Peyer's patch (tissue), 4 donors: ENCODE data around the gene MMP24OS. TPM values are rescaled to one million over a fixed set of nuclear protein-coding genes. Genes with fewer than 3 reads are reported as not detected.
"Not testable (repeated sequence)": the region's sequence is repeated elsewhere in the genome, so short reads cannot be mapped to it uniquely, and the experiment has no call there.

Experiments
- DNase-seq, 3 donors: peaks; one replicate each; pipeline ENCODE4 v3.0.0-alpha.2; 2017 to 2019
- H3K27ac ChIP-seq, 4 donors: fragments of 200-600 bp; sonication (generic); one replicate each; pipeline ENCODE4 v1.5.1; 2016 to 2019
- H3K27me3 ChIP-seq, 2 donors: fragments of 200-600 bp; sonication (generic); one replicate each; pipeline ENCODE4 v1.5.1; 2019
- H3K36me3 ChIP-seq, 3 donors: fragments of 200-600 bp; sonication (generic); one replicate each; pipeline ENCODE4 v1.5.1; 2016 to 2019
- H3K4me1 ChIP-seq, 4 donors: fragments of 200-600 bp; sonication (generic); one replicate each; pipeline ENCODE4 v1.5.1; 2016 to 2019
- H3K4me3 ChIP-seq, 4 donors: fragments of 200-600 bp; sonication (generic); 1 replicate in 3 of 4; 2 replicates in 1 of 4; pipeline ENCODE4 v1.5.1; 2016 to 2019; ENCODE audit warnings: mild to moderate bottlenecking in 1 of 4
- H3K9me3 ChIP-seq, 4 donors: fragments of 200-600 bp; sonication (generic); one replicate each; pipeline ENCODE4 v1.5.1; 2016 to 2019; ENCODE audit warnings: mild to moderate bottlenecking in 1 of 4
- CTCF ChIP-seq, 6 experiments: fragments of 450-650 bp in 4 of 6; fragments of 200-600 bp in 2 of 6; sonication (generic) in 1 of 6; IDR thresholded peaks; one replicate each; pipeline ENCODE4 v1.5.1; 2017 to 2019; ENCODE audit warnings: antibody characterized with exemption in 6 of 6, mild to moderate bottlenecking in 3 of 6, moderate library complexity in 1 of 6
- POLR2A ChIP-seq, 2 donors: fragments of 450-650 bp; IDR thresholded peaks; one replicate each; pipeline ENCODE4 v1.5.1; 2017; ENCODE audit warnings: antibody characterized with exemption in 2 of 2, mild to moderate bottlenecking in 2 of 2, moderate library complexity in 2 of 2
- total RNA-seq, 4 donors: library from RNA; depleted of rRNA; stranded (reverse); fragments of >200 nt; gene quantifications; one replicate each; pipeline ENCODE4 v1.1.0, GENCODE V29; 2016

MMP24OS gene
- total RNA-seq, 4 donors from 2014 or later = 23.1 to 86.1 (median 58.6) TPM

DNA sequence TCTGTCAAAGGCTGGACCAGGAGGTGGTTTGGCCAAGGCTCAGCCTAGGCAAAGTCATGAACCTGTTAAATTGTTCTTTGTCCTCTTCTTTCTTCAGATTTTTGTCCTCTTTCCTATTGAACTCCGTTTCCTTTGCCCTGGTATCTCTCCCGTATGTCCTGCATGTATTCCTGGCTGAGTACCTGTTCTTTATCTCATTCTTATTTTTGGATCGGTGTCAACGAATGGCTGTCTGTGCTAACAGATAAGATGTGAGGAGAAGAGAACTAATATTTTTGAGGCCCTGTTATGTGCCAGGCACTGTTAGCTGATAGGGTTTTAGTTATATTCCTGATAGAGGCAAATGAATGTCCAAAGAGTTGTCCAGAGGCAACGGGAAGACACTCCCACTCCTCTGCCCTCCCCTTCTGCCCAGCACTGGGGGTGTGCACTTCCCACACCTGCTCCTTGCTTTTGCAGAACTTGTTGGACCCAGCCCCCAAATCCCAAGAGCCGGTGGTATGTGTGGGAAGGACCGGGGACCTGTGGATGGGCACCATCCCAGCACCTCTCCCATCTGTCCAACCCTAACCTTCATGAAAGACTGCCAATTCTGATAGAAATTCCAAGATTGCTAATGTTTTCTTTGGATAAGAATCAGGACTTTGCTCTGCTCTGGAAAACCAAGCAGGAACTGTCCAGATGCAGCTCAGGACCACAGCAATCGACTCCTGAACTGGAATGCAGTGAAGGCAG, 20.6 kb downstream of the MMP24OS start:
- Histone ChIP-seq H3K4me1 (peaks cover 0 to 2% (median 0%) of the 10 kb centered on the region in 4 donors), H3K36me3 (peaks cover 0 to 4% (median 0%) of the 10 kb centered on the region in 3 donors), H3K27me3 (no peaks in the 10 kb centered on the region), H3K4me3 (no peak overlapping the region), H3K9me3 (no peaks in the 10 kb centered on the region), H3K27ac (no peak overlapping the region)
- TF ChIP-seq POLR2A (IDR thresholded peaks at IDR 0.05) (no peak), CTCF (IDR thresholded peaks at IDR 0.05) (no peak)
- no peak for DNase-seq

- Histone ChIP-seq H3K9me3 (no peaks in the 10 kb centered on the region), H3K4me3 (no peak overlapping the region), H3K4me1 (peaks cover 0 to 14% (median 5%) of the 10 kb centered on the region in 4 donors), H3K36me3 (no peaks in the 10 kb centered on the region), H3K27me3 (no peaks in the 10 kb centered on the region), H3K27ac (peak overlapping the region in 1 of 4 donors; percentile 6)
- DNase-seq = no peak
- TF ChIP-seq CTCF (IDR thresholded peaks at IDR 0.05) (no peak), POLR2A (IDR thresholded peaks at IDR 0.05) (no peak)
Observed at GRCh38 chr20:35254448-35254999, 23.4 kb downstream of the MMP24OS start.

DNA sequence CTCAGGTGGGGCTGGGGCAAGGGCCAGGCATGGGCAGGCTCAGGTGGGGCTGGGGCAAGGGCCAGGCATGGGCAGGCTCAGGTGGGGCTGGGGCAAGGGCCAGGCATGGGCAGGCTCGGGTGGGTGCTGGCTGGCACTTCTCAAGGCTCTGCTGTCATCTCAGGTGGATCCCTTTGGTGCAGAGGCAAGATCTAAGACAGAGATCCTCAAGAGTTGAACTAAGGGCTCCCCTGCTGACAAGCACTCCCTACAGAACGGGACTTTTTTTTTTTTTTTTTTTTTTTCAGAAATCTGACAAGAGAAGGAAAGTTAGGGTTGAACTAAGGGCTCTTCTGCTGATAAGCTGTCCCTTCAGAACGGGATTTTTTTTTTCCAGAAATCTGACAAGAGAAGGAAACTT, 24.9 kb downstream of the MMP24OS start:
- no peak for DNase-seq
- Histone ChIP-seq H3K9me3 (no peaks in the 10 kb centered on the region), H3K27ac (peak overlapping the region in 3 of 4 donors; percentile 46 to 84 (median 55)), H3K27me3 (no peaks in the 10 kb centered on the region), H3K36me3 (no peaks in the 10 kb centered on the region), H3K4me3 (no peak overlapping the region), H3K4me1 (peaks cover 0 to 14% (median 5%) of the 10 kb centered on the region in 4 donors)
- no peak for TF ChIP-seq CTCF (IDR thresholded peaks at IDR 0.05)
- TF ChIP-seq POLR2A (IDR thresholded peaks at IDR 0.05) = no peak

DNA sequence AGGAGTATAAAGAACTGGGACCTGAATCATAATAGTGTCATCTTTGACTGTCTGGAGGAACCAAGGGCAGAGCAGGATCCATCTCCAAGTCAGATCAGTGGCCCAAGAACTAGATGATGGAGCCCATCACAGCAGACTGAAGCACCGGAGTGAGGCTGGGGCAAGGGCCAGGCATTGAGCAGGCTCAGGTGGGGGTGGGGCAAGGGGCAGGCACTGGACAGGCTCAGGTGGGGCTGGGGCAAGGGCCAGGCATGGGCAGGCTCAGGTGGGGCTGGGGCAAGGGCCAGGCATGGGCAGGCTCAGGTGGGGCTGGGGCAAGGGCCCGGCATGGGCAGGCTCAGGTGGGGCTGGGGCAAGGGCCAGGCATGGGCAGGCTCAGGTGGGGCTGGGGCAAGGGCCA, 25.3 kb downstream of the MMP24OS start:
- peaks cover 0 to 14% (median 5%) of the 10 kb centered on the region in 4 donors for H3K4me1 ChIP-seq
- H3K27me3 ChIP-seq, H3K36me3 ChIP-seq, H3K9me3 ChIP-seq: not testable (repeated sequence)
- H3K4me3 ChIP-seq = peak overlapping the region in 1 of 4 donors; percentile 21
- DNase-seq = peak in 1 of 3 donors; percentile 60
- H3K27ac ChIP-seq = peak overlapping the region; percentile 46 to 84 (median 58)
- TF ChIP-seq POLR2A (IDR thresholded peaks at IDR 0.05) = peak in 1 of 2 donors; percentile 19

DNA sequence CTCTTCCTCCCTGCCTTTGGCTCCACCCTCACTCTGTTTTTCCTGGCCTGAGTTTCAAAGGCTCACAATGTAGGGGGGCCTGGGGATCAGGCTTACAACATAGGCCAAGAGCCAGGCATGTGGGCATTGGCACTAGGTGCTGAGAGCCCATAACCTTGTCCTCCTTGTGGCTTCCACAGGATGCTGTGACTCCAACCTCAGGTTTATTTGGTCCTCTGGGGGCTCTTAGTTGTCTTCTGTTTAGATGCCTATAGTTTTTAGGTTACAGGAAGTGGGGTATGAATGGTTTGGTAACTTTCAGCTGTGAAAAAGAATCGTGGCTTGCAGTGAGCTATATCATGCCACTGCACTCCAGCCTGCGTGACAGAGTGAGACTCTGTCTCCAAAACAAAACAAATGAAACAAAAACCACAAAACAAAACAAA, 25.9 kb downstream of the MMP24OS start:
- H3K9me3 ChIP-seq = no peaks in the 10 kb centered on the region
- H3K4me3 ChIP-seq = no peak overlapping the region
- DNase-seq = peak in 2 of 3 donors; percentile 23 to 56
- no peak for TF ChIP-seq POLR2A (IDR thresholded peaks at IDR 0.05)
- TF ChIP-seq CTCF (IDR thresholded peaks at IDR 0.05) = no peak
- peaks cover 0 to 14% (median 5%) of the 10 kb centered on the region in 4 donors for H3K4me1 ChIP-seq
- no peaks in the 10 kb centered on the region for H3K36me3 ChIP-seq
- H3K27me3 ChIP-seq = no peaks in the 10 kb centered on the region
- peak overlapping the region; percentile 46 to 84 (median 58) for H3K27ac ChIP-seq

DNA sequence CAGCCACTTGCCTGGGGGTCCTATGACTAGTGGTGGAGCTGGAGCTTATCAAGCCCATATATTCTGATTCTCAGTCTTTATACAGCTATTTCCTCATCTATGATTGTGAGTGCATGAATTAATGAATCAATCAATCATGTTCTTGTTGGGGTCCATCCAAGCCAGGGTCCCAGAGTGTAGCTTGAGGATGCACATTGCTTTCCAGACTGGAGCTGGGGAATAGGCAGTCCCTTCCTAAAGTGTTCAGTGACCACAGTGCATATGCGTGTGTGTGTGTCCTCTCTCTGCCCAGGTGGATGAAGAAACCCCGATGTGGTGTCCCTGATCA, 26.3 kb downstream of the MMP24OS start:
- TF ChIP-seq CTCF (IDR thresholded peaks at IDR 0.05) (no peak), POLR2A (IDR thresholded peaks at IDR 0.05) (no peak)
- peaks cover 0 to 14% (median 5%) of the 10 kb centered on the region in 4 donors for H3K4me1 ChIP-seq
- DNase-seq = no peak

More for the DNA sequence above, 26.3 kb downstream of the MMP24OS start:
- Histone ChIP-seq H3K36me3 (no peaks in the 10 kb centered on the region), H3K27ac (peak overlapping the region; percentile 46 to 84 (median 58)), H3K27me3 (no peaks in the 10 kb centered on the region), H3K9me3 (no peaks in the 10 kb centered on the region), H3K4me3 (no peak overlapping the region)
